ENCODE measurements around the gene IGIP.
A peak's percentile ranks its signal among the peaks of the same experiment; 100 is the strongest.

IGIP gene

GRCh38 chr5:140145256-140145655, 19.5 kb downstream of the IGIP start:
- Histone ChIP-seq H3K79me2 (ENCODE audit: control insufficient read depth, insufficient read depth, low read length) (no peaks in the 10 kb centered on the region), H3K27ac (ENCODE audit: low read depth, low read length) (no peak overlapping the region), H3K4me3 (ENCODE audit: low read length) (no peak overlapping the region), H3K9ac (ENCODE audit: low read length) (no peak overlapping the region), H3K56ac (ENCODE audit: low read length) (no peak overlapping the region), H2BK120ac (ENCODE audit: low read depth, low read length) (no peak overlapping the region), H3K36me3 (ENCODE audit: control insufficient read depth, insufficient read depth, low read length) (no peaks in the 10 kb centered on the region), H2BK15ac (replicated peaks; ENCODE audit: low read depth) (no peak overlapping the region), H3K27me3 (ENCODE audit: insufficient read depth, low read length, poor library complexity) (peaks cover 31% of the 10 kb centered on the region), H3K79me1 (ENCODE audit: low read length) (no peaks in the 10 kb centered on the region), H2BK5ac (ENCODE audit: low read length) (no peak overlapping the region), H3K4me1 (ENCODE audit: control insufficient read depth, low read depth, low read length) (no peaks in the 10 kb centered on the region), H3K4ac (ENCODE audit: low read depth, low read length) (no peak overlapping the region), H3K18ac (ENCODE audit: low read length) (no peak overlapping the region), H3K23ac (ENCODE audit: low read length) (no peak overlapping the region), H4K5ac (ENCODE audit: low read length) (no peak overlapping the region), H3K4me2 (ENCODE audit: low read length) (no peak overlapping the region), H4K8ac (ENCODE audit: low read depth, low read length) (no peak overlapping the region), H2AK5ac (ENCODE audit: low read length) (no peak overlapping the region)
- DNase-seq, result no peak
- WGBS (ENCODE audit: extremely low coverage, insufficient coverage, low lambda C conversion rate), result no CpG with 5 or more reads among the region's 3 CpGs

GRCh38 chr5:140145818-140146522, 20.2 kb downstream of the IGIP start:
- Histone ChIP-seq H3K4ac (ENCODE audit: low read depth, low read length) (no peak overlapping the region), H4K5ac (ENCODE audit: low read length) (no peak overlapping the region), H3K4me1 (ENCODE audit: control insufficient read depth, low read depth, low read length) (no peaks in the 10 kb centered on the region), H3K18ac (ENCODE audit: low read length) (no peak overlapping the region), H3K27me3 (ENCODE audit: insufficient read depth, low read length, poor library complexity) (peaks cover 31% of the 10 kb centered on the region), H3K4me3 (ENCODE audit: low read length) (no peak overlapping the region), H3K4me2 (ENCODE audit: low read length) (peak overlapping the region; percentile 56), H3K9ac (ENCODE audit: low read length) (peak overlapping the region; percentile 51), H3K27ac (ENCODE audit: low read depth, low read length) (no peak overlapping the region), H3K79me1 (ENCODE audit: low read length) (no peaks in the 10 kb centered on the region), H2BK120ac (ENCODE audit: low read depth, low read length) (no peak overlapping the region), H2BK15ac (replicated peaks; ENCODE audit: low read depth) (no peak overlapping the region), H3K36me3 (ENCODE audit: control insufficient read depth, insufficient read depth, low read length) (no peaks in the 10 kb centered on the region), H2AK5ac (ENCODE audit: low read length) (no peak overlapping the region), H3K23ac (ENCODE audit: low read length) (no peak overlapping the region), H3K56ac (ENCODE audit: low read length) (peak overlapping the region; percentile 49), H2BK5ac (ENCODE audit: low read length) (no peak overlapping the region), H3K79me2 (ENCODE audit: control insufficient read depth, insufficient read depth, low read length) (no peaks in the 10 kb centered on the region), H4K8ac (ENCODE audit: low read depth, low read length) (no peak overlapping the region)
- no CpG with 5 or more reads among the region's 64 CpGs for WGBS (ENCODE audit: extremely low coverage, insufficient coverage, low lambda C conversion rate)
- peak; percentile 67 for DNase-seq

GRCh38 chr5:140146523-140146842, 20.7 kb downstream of the IGIP start:
- Histone ChIP-seq H3K4me2 (ENCODE audit: low read length) (peak overlapping the region; percentile 56), H2BK15ac (replicated peaks; ENCODE audit: low read depth) (no peak overlapping the region), H2BK120ac (ENCODE audit: low read depth, low read length) (no peak overlapping the region), H3K4me1 (ENCODE audit: control insufficient read depth, low read depth, low read length) (no peaks in the 10 kb centered on the region), H3K27ac (ENCODE audit: low read depth, low read length) (no peak overlapping the region), H3K4me3 (ENCODE audit: low read length) (no peak overlapping the region), H4K8ac (ENCODE audit: low read depth, low read length) (no peak overlapping the region), H2AK5ac (ENCODE audit: low read length) (no peak overlapping the region), H4K5ac (ENCODE audit: low read length) (no peak overlapping the region), H2BK5ac (ENCODE audit: low read length) (no peak overlapping the region), H3K4ac (ENCODE audit: low read depth, low read length) (no peak overlapping the region), H3K27me3 (ENCODE audit: insufficient read depth, low read length, poor library complexity) (peaks cover 31% of the 10 kb centered on the region), H3K56ac (ENCODE audit: low read length) (no peak overlapping the region), H3K23ac (ENCODE audit: low read length) (no peak overlapping the region), H3K79me2 (ENCODE audit: control insufficient read depth, insufficient read depth, low read length) (no peaks in the 10 kb centered on the region), H3K18ac (ENCODE audit: low read length) (no peak overlapping the region), H3K9ac (ENCODE audit: low read length) (no peak overlapping the region), H3K79me1 (ENCODE audit: low read length) (no peaks in the 10 kb centered on the region), H3K36me3 (ENCODE audit: control insufficient read depth, insufficient read depth, low read length) (no peaks in the 10 kb centered on the region)
- no peak for DNase-seq
- WGBS (ENCODE audit: extremely low coverage, insufficient coverage, low lambda C conversion rate), result no CpG with 5 or more reads among the region's 14 CpGs

GRCh38 chr5:140147460-140147859, 21.7 kb downstream of the IGIP start:
- Histone ChIP-seq H3K27ac (ENCODE audit: low read depth, low read length) (no peak overlapping the region), H2AK5ac (ENCODE audit: low read length) (no peak overlapping the region), H3K56ac (ENCODE audit: low read length) (no peak overlapping the region), H2BK15ac (replicated peaks; ENCODE audit: low read depth) (no peak overlapping the region), H3K4ac (ENCODE audit: low read depth, low read length) (no peak overlapping the region), H3K18ac (ENCODE audit: low read length) (no peak overlapping the region), H3K27me3 (ENCODE audit: insufficient read depth, low read length, poor library complexity) (peaks cover 31% of the 10 kb centered on the region), H3K79me2 (ENCODE audit: control insufficient read depth, insufficient read depth, low read length) (no peaks in the 10 kb centered on the region), H3K4me1 (ENCODE audit: control insufficient read depth, low read depth, low read length) (peaks cover under 1% of the 10 kb centered on the region), H3K4me2 (ENCODE audit: low read length) (no peak overlapping the region), H3K9ac (ENCODE audit: low read length) (no peak overlapping the region), H3K4me3 (ENCODE audit: low read length) (no peak overlapping the region), H2BK120ac (ENCODE audit: low read depth, low read length) (no peak overlapping the region), H3K79me1 (ENCODE audit: low read length) (no peaks in the 10 kb centered on the region), H4K5ac (ENCODE audit: low read length) (no peak overlapping the region), H4K8ac (ENCODE audit: low read depth, low read length) (no peak overlapping the region), H3K23ac (ENCODE audit: low read length) (peak overlapping the region; percentile 30), H3K36me3 (ENCODE audit: control insufficient read depth, insufficient read depth, low read length) (no peaks in the 10 kb centered on the region), H2BK5ac (ENCODE audit: low read length) (no peak overlapping the region)
- WGBS (ENCODE audit: extremely low coverage, insufficient coverage, low lambda C conversion rate), result no CpG with 5 or more reads among the region's 1 CpG
- no peak for DNase-seq

- no peak overlapping the region for H4K8ac ChIP-seq (ENCODE audit: low read depth, low read length)
- no peak overlapping the region for H3K9ac ChIP-seq (ENCODE audit: low read length)
- peaks cover 31% of the 10 kb centered on the region for H3K27me3 ChIP-seq (ENCODE audit: insufficient read depth, low read length, poor library complexity)
- no peak overlapping the region for H3K23ac ChIP-seq (ENCODE audit: low read length)
- no peak overlapping the region for H2BK15ac ChIP-seq (replicated peaks; ENCODE audit: low read depth)
- no peak overlapping the region for H3K4me2 ChIP-seq (ENCODE audit: low read length)
- no peak overlapping the region for H4K5ac ChIP-seq (ENCODE audit: low read length)
- no peaks in the 10 kb centered on the region for H3K79me1 ChIP-seq (ENCODE audit: low read length)
- H3K36me3 ChIP-seq (ENCODE audit: control insufficient read depth, insufficient read depth, low read length), result no peaks in the 10 kb centered on the region
- H3K27ac ChIP-seq (ENCODE audit: low read depth, low read length), result no peak overlapping the region
- H3K4me1 ChIP-seq (ENCODE audit: control insufficient read depth, low read depth, low read length), result peaks cover 3% of the 10 kb centered on the region
- H3K79me2 ChIP-seq (ENCODE audit: control insufficient read depth, insufficient read depth, low read length), result no peaks in the 10 kb centered on the region
- no peak overlapping the region for H3K18ac ChIP-seq (ENCODE audit: low read length)
- H3K4me3 ChIP-seq (ENCODE audit: low read length), result no peak overlapping the region
- no peak overlapping the region for H2BK120ac ChIP-seq (ENCODE audit: low read depth, low read length)
- no CpG with 5 or more reads among the region's 6 CpGs for WGBS (ENCODE audit: extremely low coverage, insufficient coverage, low lambda C conversion rate)
- no peak overlapping the region for H3K56ac ChIP-seq (ENCODE audit: low read length)
- DNase-seq, result peak; percentile 86
- no peak overlapping the region for H2BK5ac ChIP-seq (ENCODE audit: low read length)
- no peak overlapping the region for H2AK5ac ChIP-seq (ENCODE audit: low read length)
- H3K4ac ChIP-seq (ENCODE audit: low read depth, low read length), result no peak overlapping the region
Observed at GRCh38 chr5:140148508-140148907, 22.8 kb downstream of the IGIP start.

GRCh38 chr5:140150201-140150600, 24.5 kb downstream of the IGIP start:
- Histone ChIP-seq H2BK15ac (replicated peaks; ENCODE audit: low read depth) (no peak overlapping the region), H3K79me2 (ENCODE audit: control insufficient read depth, insufficient read depth, low read length) (no peaks in the 10 kb centered on the region), H3K4me2 (ENCODE audit: low read length) (no peak overlapping the region), H3K36me3 (ENCODE audit: control insufficient read depth, insufficient read depth, low read length) (no peaks in the 10 kb centered on the region), H3K23ac (ENCODE audit: low read length) (no peak overlapping the region), H3K4me1 (ENCODE audit: control insufficient read depth, low read depth, low read length) (peaks cover 6% of the 10 kb centered on the region), H3K4ac (ENCODE audit: low read depth, low read length) (no peak overlapping the region), H3K4me3 (ENCODE audit: low read length) (no peak overlapping the region), H3K9ac (ENCODE audit: low read length) (no peak overlapping the region), H4K8ac (ENCODE audit: low read depth, low read length) (no peak overlapping the region), H2AK5ac (ENCODE audit: low read length) (no peak overlapping the region), H2BK5ac (ENCODE audit: low read length) (no peak overlapping the region), H2BK120ac (ENCODE audit: low read depth, low read length) (no peak overlapping the region), H3K27me3 (ENCODE audit: insufficient read depth, low read length, poor library complexity) (peaks cover 29% of the 10 kb centered on the region), H3K27ac (ENCODE audit: low read depth, low read length) (no peak overlapping the region), H3K18ac (ENCODE audit: low read length) (no peak overlapping the region), H3K56ac (ENCODE audit: low read length) (no peak overlapping the region), H4K5ac (ENCODE audit: low read length) (no peak overlapping the region), H3K79me1 (ENCODE audit: low read length) (no peaks in the 10 kb centered on the region)
- no CpG with 5 or more reads among the region's 2 CpGs for WGBS (ENCODE audit: extremely low coverage, insufficient coverage, low lambda C conversion rate)
- DNase-seq, result no peak
